ENCODE data around the gene TDRD7. TPM values are rescaled to one million over a fixed set of nuclear protein-coding genes. Genes with fewer than 3 reads are reported as not detected.
A peak's percentile ranks its signal among the peaks of the same experiment; 100 is the strongest.

TDRD7 gene
- total and polyA plus RNA-seq, 9 of the 15 experiments (the other 6 are each of a cell fraction or from before 2014, with no cell fraction given) = 2.2 to 7.7 (median 5.2) TPM

DNA sequence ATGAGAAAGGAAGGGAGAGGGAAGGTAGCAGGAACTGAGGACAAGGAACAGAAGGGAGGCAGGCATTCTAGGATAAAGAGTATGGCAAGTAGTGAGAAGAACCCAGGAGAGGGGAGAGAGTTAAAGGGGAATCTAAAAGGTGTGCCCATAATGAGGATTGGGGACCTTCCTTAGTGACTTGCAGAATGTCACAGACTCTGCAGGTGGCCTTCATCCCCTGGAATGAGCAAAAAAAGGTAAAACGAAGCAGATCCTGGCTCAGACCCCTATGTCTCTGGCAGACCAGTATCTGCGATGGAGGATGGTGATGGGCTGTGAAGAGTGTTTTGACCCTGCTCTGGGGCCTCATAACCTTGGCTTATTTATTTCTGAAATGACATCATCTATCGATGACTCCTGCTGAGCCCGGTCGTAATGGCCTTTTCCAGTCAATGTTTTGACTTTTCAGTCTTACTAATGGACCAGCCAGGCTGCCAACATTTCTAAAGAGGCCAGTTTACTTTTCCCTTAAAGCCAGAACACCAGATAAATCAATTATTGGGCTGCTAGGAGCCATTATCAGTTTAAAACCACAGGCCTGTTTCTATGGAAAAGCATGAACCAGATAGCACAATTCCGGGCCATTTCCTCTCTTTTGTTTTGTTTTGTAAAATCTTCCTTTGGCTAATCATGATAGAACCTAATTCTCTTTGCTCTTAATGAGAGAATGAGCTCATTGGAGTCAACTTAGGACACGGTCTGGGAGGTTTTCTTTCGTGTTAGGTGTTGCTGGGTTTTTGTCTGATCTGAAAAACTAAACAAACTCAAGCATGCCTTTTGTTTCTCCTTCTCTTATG is 92.7 kb downstream of the TDRD7 start:
- no TSS peak for BruUV-seq (replicated peaks)
- Histone ChIP-seq H3K9me1 (ENCODE audit: control insufficient read depth, insufficient read depth, low read length) (peaks cover 4% of the 10 kb centered on the region), H3K4me1 (replicated peaks in 1 of 2; ENCODE audit: control insufficient read depth in 2 of 2, insufficient read depth in 2 of 2, low read length in 2 of 2) (peaks cover 50 to 62% of the 10 kb centered on the region in 2 experiments), H4K20me1 (replicated peaks; ENCODE audit: control insufficient read depth, insufficient read depth, low read length) (peaks cover 19% of the 10 kb centered on the region), H2AFZ (ENCODE audit: low read depth, low read length) (no peak overlapping the region), H3K9ac (ENCODE audit: insufficient read depth in 1 of 2, low read depth in 2 of 2, low read length in 2 of 2) (peak overlapping the region; percentile 84 to 89), H3K79me2 (ENCODE audit: control insufficient read depth, insufficient read depth, low read length) (peaks cover 77% of the 10 kb centered on the region), H3K27ac (ENCODE audit: extremely low read depth, low read depth, low read length) (peak overlapping the region; percentile 96), H3K4me3 (peak overlapping the region; percentile 88; the same call in 1 of the 2 replicates), H3K9me3 (replicated peaks; ENCODE audit: control insufficient read depth, insufficient read depth, low read depth, low read length) (no peaks in the 10 kb centered on the region), H3K27me3 (ENCODE audit: control insufficient read depth in 2 of 2, insufficient read depth in 2 of 2, low read length in 2 of 2) (no peaks in the 10 kb centered on the region; a peak in 1 of 5 replicates), H3K4me2 (ENCODE audit: insufficient read depth, low read length) (peak overlapping the region; percentile 91), H3K36me3 (ENCODE audit: control insufficient read depth, insufficient read depth, low read length) (peaks cover 25% of the 10 kb centered on the region)
- POLR2A ChIA-PET = interaction anchor here (0.8 to 5.3 kb wide), 13 partner anchors 9 to 886 kb away, joined by 3 to 29 read pairs (median 5); partner anchors contain the start of genes NCBP1 and TSTD2
- FAIRE-seq (no peak), ATAC-seq (no peak), DNase-seq (ENCODE audit: extremely low read depth in 1 of 4, low spot score in 3 of 4) (peak in 2 of 4 experiments; percentile 23 to 40)
- CTCF ChIA-PET (ENCODE audit: low intra/inter-chr PET ratio) = no interaction called here
- in situ Hi-C loops (cut with MboI) = no loop called here
- 0% methylated on average over 8 of the region's 8 CpGs for WGBS (ENCODE audit: insufficient coverage, low coverage, missing lambda C conversion rate)
- intact Hi-C loops (cut with micrococcal nuclease) = loop anchor here (5.0 kb wide), 2 partner anchors 38 to 87 kb away; no protein-coding TSS in a partner anchor
- TF ChIP-seq TCF3 (CRISPR knock-in tag; IDR thresholded peaks at IDR 0.05) = peak; percentile 43
- 0 out of 2 replicates have a peak, but pooled peaks have one; percentile 14 for TF ChIP-seq GATAD2A (IDR thresholded peaks at IDR 0.05)
- TF ChIP-seq HDAC6 (IDR thresholded peaks at IDR 0.05; ENCODE audit: low read depth, low read length) = no peak
- peak; percentile 36; the same call in 1 of the 2 replicates for TF ChIP-seq JUND (IDR thresholded peaks at IDR 0.05; ENCODE audit: borderline replicate concordance, low read depth, low read length)
- peak; percentile 73; the same call in 2 of the 3 replicates for TF ChIP-seq JUND (tag; IDR thresholded peaks at IDR 0.05; ENCODE audit: borderline replicate concordance, low read depth, low read length)
- TF ChIP-seq ARID1B (IDR thresholded peaks at IDR 0.05) = peak; percentile 51; the same call in 1 of the 2 replicates
- 0 out of 2 replicates have a peak, but pooled peaks have one; percentile 50 for TF ChIP-seq ATF2 (CRISPR knock-in tag; IDR thresholded peaks at IDR 0.05)
- TF ChIP-seq EHMT2 (IDR thresholded peaks at IDR 0.05) = 0 out of 2 replicates have a peak, but pooled peaks have one; percentile 20
- TF ChIP-seq, protein P1, sequence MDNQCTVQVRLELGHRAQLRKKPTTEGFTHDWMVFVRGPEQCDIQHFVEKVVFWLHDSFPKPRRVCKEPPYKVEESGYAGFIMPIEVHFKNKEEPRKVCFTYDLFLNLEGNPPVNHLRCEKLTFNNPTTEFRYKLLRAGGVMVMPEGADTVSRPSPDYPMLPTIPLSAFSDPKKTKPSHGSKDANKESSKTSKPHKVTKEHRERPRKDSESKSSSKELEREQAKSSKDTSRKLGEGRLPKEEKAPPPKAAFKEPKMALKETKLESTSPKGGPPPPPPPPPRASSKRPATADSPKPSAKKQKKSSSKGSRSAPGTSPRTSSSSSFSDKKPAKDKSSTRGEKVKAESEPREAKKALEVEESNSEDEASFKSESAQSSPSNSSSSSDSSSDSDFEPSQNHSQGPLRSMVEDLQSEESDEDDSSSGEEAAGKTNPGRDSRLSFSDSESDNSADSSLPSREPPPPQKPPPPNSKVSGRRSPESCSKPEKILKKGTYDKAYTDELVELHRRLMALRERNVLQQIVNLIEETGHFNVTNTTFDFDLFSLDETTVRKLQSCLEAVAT (IDR thresholded peaks at IDR 0.05) = 0 out of 4 replicates have a peak, but pooled peaks of 1 of the 2 experiments have one; percentile 48
- no peak for TF ChIP-seq ID3 (CRISPR knock-in tag; IDR thresholded peaks at IDR 0.05)
- peak; percentile 52 for TF ChIP-seq ID3 (tag; IDR thresholded peaks at IDR 0.05)
- TF ChIP-seq, protein P2, sequence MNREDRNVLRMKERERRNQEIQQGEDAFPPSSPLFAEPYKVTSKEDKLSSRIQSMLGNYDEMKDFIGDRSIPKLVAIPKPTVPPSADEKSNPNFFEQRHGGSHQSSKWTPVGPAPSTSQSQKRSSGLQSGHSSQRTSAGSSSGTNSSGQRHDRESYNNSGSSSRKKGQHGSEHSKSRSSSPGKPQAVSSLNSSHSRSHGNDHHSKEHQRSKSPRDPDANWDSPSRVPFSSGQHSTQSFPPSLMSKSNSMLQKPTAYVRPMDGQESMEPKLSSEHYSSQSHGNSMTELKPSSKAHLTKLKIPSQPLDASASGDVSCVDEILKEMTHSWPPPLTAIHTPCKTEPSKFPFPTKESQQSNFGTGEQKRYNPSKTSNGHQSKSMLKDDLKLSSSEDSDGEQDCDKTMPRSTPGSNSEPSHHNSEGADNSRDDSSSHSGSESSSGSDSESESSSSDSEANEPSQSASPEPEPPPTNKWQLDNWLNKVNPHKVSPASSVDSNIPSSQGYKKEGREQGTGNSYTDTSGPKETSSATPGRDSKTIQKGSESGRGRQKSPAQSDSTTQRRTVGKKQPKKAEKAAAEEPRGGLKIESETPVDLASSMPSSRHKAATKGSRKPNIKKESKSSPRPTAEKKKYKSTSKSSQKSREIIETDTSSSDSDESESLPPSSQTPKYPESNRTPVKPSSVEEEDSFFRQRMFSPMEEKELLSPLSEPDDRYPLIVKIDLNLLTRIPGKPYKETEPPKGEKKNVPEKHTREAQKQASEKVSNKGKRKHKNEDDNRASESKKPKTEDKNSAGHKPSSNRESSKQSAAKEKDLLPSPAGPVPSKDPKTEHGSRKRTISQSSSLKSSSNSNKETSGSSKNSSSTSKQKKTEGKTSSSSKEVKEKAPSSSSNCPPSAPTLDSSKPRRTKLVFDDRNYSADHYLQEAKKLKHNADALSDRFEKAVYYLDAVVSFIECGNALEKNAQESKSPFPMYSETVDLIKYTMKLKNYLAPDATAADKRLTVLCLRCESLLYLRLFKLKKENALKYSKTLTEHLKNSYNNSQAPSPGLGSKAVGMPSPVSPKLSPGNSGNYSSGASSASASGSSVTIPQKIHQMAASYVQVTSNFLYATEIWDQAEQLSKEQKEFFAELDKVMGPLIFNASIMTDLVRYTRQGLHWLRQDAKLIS (CRISPR knock-in tag; IDR thresholded peaks at IDR 0.05) = no peak; the same call in 1 of the 2 replicates
- TF ChIP-seq NCOA1 (IDR thresholded peaks at IDR 0.05; ENCODE audit: low read depth) = 0 out of 2 replicates have a peak, but pooled peaks have one; percentile 23
- TF ChIP-seq ZNF79 (CRISPR knock-in tag; IDR thresholded peaks at IDR 0.05; ENCODE audit: low read depth) = no peak

Measured in K562 (cell line).